ENCODE measurements around the gene TAOK2.

Gene TAOK2

DNA sequence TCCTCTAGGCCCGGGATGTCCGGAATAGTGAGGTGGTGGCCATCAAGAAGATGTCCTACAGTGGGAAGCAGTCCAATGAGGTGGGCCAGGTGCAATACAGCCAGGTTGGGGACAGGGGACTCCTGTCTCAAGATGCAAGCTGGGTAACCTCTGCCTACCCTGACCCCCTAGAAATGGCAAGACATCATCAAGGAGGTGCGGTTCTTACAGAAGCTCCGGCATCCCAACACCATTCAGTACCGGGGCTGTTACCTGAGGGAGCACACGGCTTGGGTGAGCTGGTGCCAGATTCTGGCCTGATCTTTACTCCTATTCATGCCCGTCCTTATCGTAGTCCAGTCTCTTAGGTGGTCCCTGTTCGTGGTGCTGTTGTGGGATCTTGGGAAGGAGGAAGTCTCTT lies 4.4 kb downstream of the TAOK2 start:
- DNase-seq (ENCODE audit: low read depth) = no peak
- TF ChIP-seq, protein P1, sequence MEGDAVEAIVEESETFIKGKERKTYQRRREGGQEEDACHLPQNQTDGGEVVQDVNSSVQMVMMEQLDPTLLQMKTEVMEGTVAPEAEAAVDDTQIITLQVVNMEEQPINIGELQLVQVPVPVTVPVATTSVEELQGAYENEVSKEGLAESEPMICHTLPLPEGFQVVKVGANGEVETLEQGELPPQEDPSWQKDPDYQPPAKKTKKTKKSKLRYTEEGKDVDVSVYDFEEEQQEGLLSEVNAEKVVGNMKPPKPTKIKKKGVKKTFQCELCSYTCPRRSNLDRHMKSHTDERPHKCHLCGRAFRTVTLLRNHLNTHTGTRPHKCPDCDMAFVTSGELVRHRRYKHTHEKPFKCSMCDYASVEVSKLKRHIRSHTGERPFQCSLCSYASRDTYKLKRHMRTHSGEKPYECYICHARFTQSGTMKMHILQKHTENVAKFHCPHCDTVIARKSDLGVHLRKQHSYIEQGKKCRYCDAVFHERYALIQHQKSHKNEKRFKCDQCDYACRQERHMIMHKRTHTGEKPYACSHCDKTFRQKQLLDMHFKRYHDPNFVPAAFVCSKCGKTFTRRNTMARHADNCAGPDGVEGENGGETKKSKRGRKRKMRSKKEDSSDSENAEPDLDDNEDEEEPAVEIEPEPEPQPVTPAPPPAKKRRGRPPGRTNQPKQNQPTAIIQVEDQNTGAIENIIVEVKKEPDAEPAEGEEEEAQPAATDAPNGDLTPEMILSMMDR (IDR thresholded peaks at IDR 0.05; ENCODE audit: low read depth, low read length) = no peak
- no peak overlapping the region for H3K4me3 ChIP-seq (ENCODE audit: low read depth, low read length)

DNA sequence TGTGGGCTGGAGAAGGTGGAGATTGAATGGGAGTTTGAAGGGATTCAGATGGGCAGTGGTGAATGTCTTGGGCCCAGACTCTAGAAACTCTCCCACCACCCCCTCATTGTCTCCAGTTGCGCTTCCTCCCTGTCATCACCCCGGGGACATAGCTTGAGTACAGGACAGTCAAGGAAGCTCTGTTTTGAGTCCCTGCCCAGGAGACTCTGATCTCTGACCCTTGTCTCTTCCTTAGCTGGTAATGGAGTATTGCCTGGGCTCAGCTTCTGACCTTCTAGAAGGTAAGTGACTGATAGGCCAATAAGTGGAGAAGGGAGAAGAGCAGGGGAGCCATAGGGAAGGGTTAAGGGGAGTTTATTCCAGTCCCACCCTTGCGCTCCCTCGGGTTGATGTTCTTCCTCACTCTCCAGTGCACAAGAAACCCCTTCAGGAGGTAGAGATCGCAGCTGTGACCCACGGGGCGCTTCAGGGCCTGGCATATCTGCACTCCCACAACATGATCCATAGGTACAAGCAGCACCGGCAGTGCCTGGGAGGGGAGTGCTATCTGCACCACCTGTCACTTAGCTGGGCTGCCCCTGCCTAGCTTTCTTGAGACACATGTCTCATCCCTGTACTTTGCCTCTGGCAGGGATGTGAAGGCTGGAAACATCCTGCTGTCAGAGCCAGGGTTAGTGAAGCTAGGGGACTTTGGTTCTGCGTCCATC lies 5.0 kb downstream of the TAOK2 start:
- TF ChIP-seq MYC (IDR thresholded peaks at IDR 0.05; ENCODE audit: low read depth, low read length) (no peak), POLR2A (IDR thresholded peaks at IDR 0.05; ENCODE audit: extremely low read depth, insufficient read length) (no peak)
- TF ChIP-seq, protein P2, sequence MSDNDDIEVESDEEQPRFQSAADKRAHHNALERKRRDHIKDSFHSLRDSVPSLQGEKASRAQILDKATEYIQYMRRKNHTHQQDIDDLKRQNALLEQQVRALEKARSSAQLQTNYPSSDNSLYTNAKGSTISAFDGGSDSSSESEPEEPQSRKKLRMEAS (IDR thresholded peaks at IDR 0.05; ENCODE audit: low read depth, low read length) = no peak
- TF ChIP-seq, protein P1 (IDR thresholded peaks at IDR 0.05; ENCODE audit: low read depth, low read length) = no peak
- DNase-seq (ENCODE audit: low read depth) = no peak
- H3K4me3 ChIP-seq (ENCODE audit: low read depth, low read length) = no peak overlapping the region

DNA sequence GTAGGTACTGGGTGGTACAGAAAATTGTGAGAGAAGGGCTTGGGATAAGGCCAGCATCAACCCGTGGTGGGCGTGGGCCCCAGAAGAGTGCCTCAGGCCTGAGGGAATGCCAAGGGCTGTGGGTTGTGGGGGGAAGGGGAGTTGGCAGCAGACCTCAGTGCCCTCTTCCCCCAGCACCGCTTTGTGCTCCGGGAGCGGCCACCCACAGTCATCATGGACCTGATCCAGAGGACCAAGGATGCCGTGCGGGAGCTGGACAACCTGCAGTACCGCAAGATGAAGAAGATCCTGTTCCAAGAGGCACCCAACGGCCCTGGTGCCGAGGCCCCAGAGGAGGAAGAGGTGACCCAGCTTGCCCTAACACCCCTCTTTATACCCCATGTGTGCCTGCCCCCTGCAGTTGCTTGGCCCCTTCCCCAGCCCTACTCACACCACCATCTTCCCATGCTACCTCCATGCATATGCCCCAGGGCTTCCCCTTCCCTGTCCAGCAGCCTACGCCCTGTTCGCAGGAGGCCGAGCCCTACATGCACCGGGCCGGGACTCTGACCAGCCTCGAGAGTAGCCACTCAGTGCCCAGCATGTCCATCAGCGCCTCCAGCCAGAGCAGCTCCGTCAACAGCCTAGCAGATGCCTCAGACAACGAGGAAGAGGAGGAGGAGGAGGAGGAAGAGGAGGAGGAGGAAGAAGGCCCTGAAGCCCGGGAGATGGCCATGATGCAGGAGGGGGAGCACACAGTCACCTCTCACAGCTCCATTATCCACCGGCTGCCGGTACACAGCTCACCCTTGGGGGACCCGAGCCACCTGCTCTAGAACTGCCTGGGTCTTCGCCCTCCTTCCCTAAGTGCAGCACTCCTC lies 9.1 kb downstream of the TAOK2 start:
- H3K4me3 ChIP-seq (ENCODE audit: low read depth, low read length) = no peak overlapping the region
- TF ChIP-seq, protein P1 (IDR thresholded peaks at IDR 0.05; ENCODE audit: low read depth, low read length) = no peak
- TF ChIP-seq POLR2A (IDR thresholded peaks at IDR 0.05; ENCODE audit: extremely low read depth, insufficient read length) = no peak
- TF ChIP-seq MYC (IDR thresholded peaks at IDR 0.05; ENCODE audit: low read depth, low read length) = no peak
- TF ChIP-seq, protein P2 (IDR thresholded peaks at IDR 0.05; ENCODE audit: low read depth, low read length) = no peak
- no peak for DNase-seq (ENCODE audit: low read depth)

DNA sequence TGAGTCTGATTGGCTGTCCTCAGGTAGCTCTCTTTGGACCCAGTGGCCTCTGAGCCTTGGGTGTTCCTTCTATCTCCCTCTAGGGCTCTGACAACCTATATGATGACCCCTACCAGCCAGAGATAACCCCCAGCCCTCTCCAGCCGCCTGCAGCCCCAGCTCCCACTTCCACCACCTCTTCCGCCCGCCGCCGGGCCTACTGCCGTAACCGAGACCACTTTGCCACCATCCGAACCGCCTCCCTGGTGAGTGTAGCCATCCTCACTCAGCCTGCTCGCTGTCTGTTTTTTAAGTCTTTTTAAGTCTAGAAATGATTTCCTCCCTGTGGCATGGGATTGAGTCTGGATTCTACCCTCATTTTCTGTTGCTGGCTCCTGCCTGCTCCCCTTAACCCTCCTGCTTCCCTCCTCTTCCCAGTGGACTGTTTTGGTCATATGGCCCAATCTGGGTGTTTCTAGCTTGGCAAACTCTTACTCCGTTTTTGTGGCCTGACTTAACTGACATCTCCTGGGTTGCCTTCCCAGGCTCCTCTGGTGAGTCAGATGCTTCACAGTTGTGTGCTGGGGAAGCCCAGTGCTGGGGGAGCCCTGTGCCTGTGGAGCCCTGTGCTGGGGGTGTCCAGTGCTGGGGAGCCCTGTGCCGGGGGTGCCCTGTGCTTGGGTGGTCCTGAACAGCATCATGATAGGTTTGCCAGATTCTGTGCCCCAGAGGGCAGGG lies 9.9 kb downstream of the TAOK2 start:
- DNase-seq (ENCODE audit: low read depth) = no peak
- no peak for TF ChIP-seq MYC (IDR thresholded peaks at IDR 0.05; ENCODE audit: low read depth, low read length)
- TF ChIP-seq, protein P2 (IDR thresholded peaks at IDR 0.05; ENCODE audit: low read depth, low read length) = no peak
- TF ChIP-seq POLR2A (IDR thresholded peaks at IDR 0.05; ENCODE audit: extremely low read depth, insufficient read length) = no peak
- TF ChIP-seq, protein P1 (IDR thresholded peaks at IDR 0.05; ENCODE audit: low read depth, low read length) = no peak
- H3K4me3 ChIP-seq (ENCODE audit: low read depth, low read length) = no peak overlapping the region

DNA sequence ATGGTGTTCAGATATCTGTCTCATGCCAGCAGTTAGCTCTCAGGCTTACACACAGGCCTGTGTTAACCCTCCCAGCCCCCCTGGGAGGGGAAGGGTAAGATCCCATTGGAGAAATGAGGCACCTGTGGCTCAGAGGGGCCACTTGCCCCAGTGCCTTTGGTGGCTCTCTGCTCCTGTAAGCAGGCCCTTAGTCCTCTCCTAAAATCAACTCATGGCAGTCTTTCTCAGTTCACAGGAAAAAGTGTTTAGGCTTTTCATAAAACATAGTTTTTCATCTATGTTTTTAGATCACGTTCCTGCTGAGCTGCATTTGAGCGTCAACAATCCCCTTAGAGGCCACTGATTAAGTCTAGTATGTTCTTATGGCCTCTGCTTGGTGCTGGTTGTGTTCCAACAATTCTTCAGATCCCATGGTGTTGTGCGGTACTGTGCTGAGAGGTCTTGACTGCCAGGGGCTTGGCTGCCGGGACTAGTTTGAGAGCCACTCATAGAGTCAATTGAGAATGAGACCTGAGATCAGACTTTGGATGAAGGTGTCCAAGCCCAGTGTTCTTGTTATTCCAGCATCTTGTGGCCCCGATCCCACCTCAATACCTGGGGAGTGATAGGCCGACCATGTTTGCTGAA lies 10.6 kb downstream of the TAOK2 start:
- TF ChIP-seq, protein P2 (IDR thresholded peaks at IDR 0.05; ENCODE audit: low read depth, low read length) = no peak
- no peak for TF ChIP-seq POLR2A (IDR thresholded peaks at IDR 0.05; ENCODE audit: extremely low read depth, insufficient read length)
- TF ChIP-seq MYC (IDR thresholded peaks at IDR 0.05; ENCODE audit: low read depth, low read length) = no peak
- TF ChIP-seq, protein P1 (IDR thresholded peaks at IDR 0.05; ENCODE audit: low read depth, low read length) = no peak
- DNase-seq (ENCODE audit: low read depth) = no peak
- H3K4me3 ChIP-seq (ENCODE audit: low read depth, low read length) = no peak overlapping the region

Measured in NB4 (cell line).